IMR-90 (cell line): ENCODE data around the gene RGL1. TPM values are rescaled to one million over a fixed set of nuclear protein-coding genes. Genes with fewer than 3 reads are reported as not detected.
A peak's percentile ranks its signal among the peaks of the same experiment; 100 is the strongest.

ENCODE experiments used
- ATAC-seq: fragments of 200-7000 bp; cut with Tn5 transposase; 2 replicates; pipeline ENCODE4 v1.9.1; 2020; ENCODE audit warnings: low read depth, mild to moderate bottlenecking, moderate library complexity
- BruUV-seq: library from RNA; stranded (reverse); fragments of 400-500 nt; replicated peaks from 2 replicates; lab custom pipeline; 2021; lab: Mats Ljungman, UMichigan
- CTCF ChIA-PET: fragments of 300-600 bp; formaldehyde crosslinking; extraction: SDS; loops from one replicate; lab custom pipeline; 2021; ENCODE audit warnings: antibody characterized with exemption; lab: Yijun Ruan, JAX
- POLR2A ChIA-PET: fragments of 300-600 bp; sonication (Branson Sonifier 250); formaldehyde crosslinking; loops from one replicate; lab custom pipeline; 2022; ENCODE audit warnings: antibody characterized with exemption; ENCODE audit not compliant: unreplicated experiment; lab: Charles Lee
- DNase-seq: peaks from one replicate; pipeline ENCODE4 v3.0.0; 2013
- H2AFZ ChIP-seq: replicated peaks from 2 replicates; pipeline ENCODE3; 2013; ENCODE audit warnings: low read length, mild to moderate bottlenecking; ENCODE audit not compliant: poor library complexity
- H2AK5ac ChIP-seq: 2 replicates; pipeline ENCODE4 v1.6.1; 2013; ENCODE audit warnings: low read depth, low read length, inconsistent platforms
- H2AK9ac ChIP-seq: replicated peaks from 2 replicates; pipeline ENCODE3; 2013; ENCODE audit warnings: mild to moderate bottlenecking, low read depth, low read length, moderate library complexity; ENCODE audit not compliant: poor library complexity
- H2BK120ac ChIP-seq: 2 replicates; pipeline ENCODE4 v1.6.1; 2013; ENCODE audit warnings: low read depth, low read length, inconsistent platforms
- H2BK15ac ChIP-seq: 3 replicates; pipeline ENCODE4 v1.6.1; 2013; ENCODE audit warnings: low read depth, low read length, inconsistent platforms
- H2BK20ac ChIP-seq: 2 replicates; pipeline ENCODE4 v1.6.1; 2013; ENCODE audit warnings: low read depth, mild to moderate bottlenecking, inconsistent platforms, low read length, moderate library complexity
- H2BK5ac ChIP-seq: 2 replicates; pipeline ENCODE4 v1.6.1; 2013; ENCODE audit warnings: mild to moderate bottlenecking, low read depth, low read length, inconsistent platforms; ENCODE audit not compliant: poor library complexity, severe bottlenecking
- H3K14ac ChIP-seq: replicated peaks from 2 replicates; pipeline ENCODE4 v1.6.1; 2013; ENCODE audit warnings: low read depth, low read length, inconsistent platforms
- H3K18ac ChIP-seq: 2 replicates; pipeline ENCODE4 v1.6.1; 2013; ENCODE audit warnings: low read depth, low read length, control low read depth
- H3K23ac ChIP-seq: 2 replicates; pipeline ENCODE4 v1.6.1; 2013; ENCODE audit warnings: low read depth, low read length, inconsistent platforms
- H3K27ac ChIP-seq: 2 replicates; pipeline ENCODE4 v1.5.1; 2013; ENCODE audit warnings: mild to moderate bottlenecking, control low read depth, low read length; ENCODE audit not compliant: insufficient read depth
- H3K27me3 ChIP-seq: 2 replicates; pipeline ENCODE4 v1.6.1; 2013; ENCODE audit warnings: low read length; ENCODE audit not compliant: control insufficient read depth, insufficient read depth
- H3K36me3 ChIP-seq: 2 replicates; pipeline ENCODE4 v1.6.1; 2013; ENCODE audit warnings: low read length, mixed read lengths; ENCODE audit not compliant: control insufficient read depth, insufficient read depth
- H3K4ac ChIP-seq: 2 replicates; pipeline ENCODE4 v1.6.1; 2013; ENCODE audit warnings: low read depth, low read length, inconsistent platforms
- H3K4me1 ChIP-seq: 2 replicates; pipeline ENCODE4 v1.6.1; 2013; ENCODE audit warnings: low read length, mixed read lengths; ENCODE audit not compliant: control insufficient read depth, insufficient read depth
- H3K4me2 ChIP-seq: 2 replicates; pipeline ENCODE4 v1.6.1; 2013; ENCODE audit warnings: low read depth, mild to moderate bottlenecking, control low read depth, low read length, moderate library complexity
- H3K4me3 ChIP-seq: 2 replicates; pipeline ENCODE4 v1.5.1; 2013; ENCODE audit warnings: low read depth, mild to moderate bottlenecking, control low read depth, low read length, moderate library complexity; ENCODE audit not compliant: insufficient read depth
- H3K56ac ChIP-seq: 2 replicates; pipeline ENCODE4 v1.6.1; 2013; ENCODE audit warnings: low read length, inconsistent platforms; ENCODE audit not compliant: insufficient read depth; ENCODE audit errors: extremely low read depth
- H3K79me1 ChIP-seq, 2 experiments: 2 replicates each; pipeline ENCODE4 v1.6.1; 2013; ENCODE audit warnings: low read length in 2 of 2, inconsistent platforms in 1 of 2, low read depth in 1 of 2
- H3K9ac ChIP-seq: 2 replicates; pipeline ENCODE4 v1.6.1; 2013; ENCODE audit warnings: low read depth, low read length, control low read depth
- H3K9me1 ChIP-seq: 2 replicates; pipeline ENCODE4 v1.6.1; 2013; ENCODE audit warnings: low read length, inconsistent platforms; ENCODE audit not compliant: insufficient read depth
- H3K9me3 ChIP-seq: 2 replicates; pipeline ENCODE4 v1.6.1; 2013; ENCODE audit warnings: low read length; ENCODE audit not compliant: control insufficient read depth, insufficient read depth
- H4K20me1 ChIP-seq: 2 replicates; pipeline ENCODE4 v1.6.1; 2013; ENCODE audit warnings: low read length, inconsistent platforms; ENCODE audit not compliant: insufficient read depth
- H4K5ac ChIP-seq: 2 replicates; pipeline ENCODE4 v1.6.1; 2013; ENCODE audit warnings: mild to moderate bottlenecking, low read depth, low read length, control low read depth
- H4K8ac ChIP-seq, 2 experiments: 2 replicates each; pipeline ENCODE4 v1.6.1; 2013; ENCODE audit warnings: low read depth in 2 of 2, low read length in 2 of 2, control low read depth in 1 of 2, inconsistent platforms in 1 of 2
- H4K91ac ChIP-seq: 2 replicates; pipeline ENCODE4 v1.6.1; 2013; ENCODE audit warnings: low read depth, low read length, inconsistent platforms; ENCODE audit not compliant: insufficient read depth
- BHLHE40 ChIP-seq: fragments of 150-350 bp; IDR thresholded peaks from 2 replicates; pipeline ENCODE4 v1.6.1; 2016; ENCODE audit warnings: mild to moderate bottlenecking, low read depth, low read length
- FOS ChIP-seq: fragments of 150-350 bp; IDR thresholded peaks from 2 replicates; pipeline ENCODE4 v1.6.1; 2016; ENCODE audit warnings: low read depth, low read length
- MAZ ChIP-seq: IDR thresholded peaks from 2 replicates; pipeline ENCODE4 v1.6.1; 2012; ENCODE audit warnings: low read depth, mild to moderate bottlenecking, low read length, improper control_type of control experiment, moderate library complexity, borderline replicate concordance
- MXI1 ChIP-seq: IDR thresholded peaks from 2 replicates; pipeline ENCODE4 v1.6.1; 2012; ENCODE audit warnings: low read depth, mild to moderate bottlenecking, low read length, moderate library complexity, borderline replicate concordance
- NFE2L2 ChIP-seq: fragments of 150-350 bp; IDR thresholded peaks from 2 replicates; pipeline ENCODE4 v1.6.1; 2016; ENCODE audit warnings: low read depth, mild to moderate bottlenecking, low read length
- RCOR1 ChIP-seq: IDR thresholded peaks from 2 replicates; pipeline ENCODE4 v1.6.1; 2012; ENCODE audit warnings: mild to moderate bottlenecking, low read length, improper control_type of control experiment; ENCODE audit not compliant: insufficient replicate concordance
- SMC3 ChIP-seq: fragments of 150-350 bp; IDR thresholded peaks from 2 replicates; pipeline ENCODE4 v1.6.1; 2016; ENCODE audit warnings: low read depth, mild to moderate bottlenecking, antibody characterized with exemption, low read length, moderate library complexity
- USF2 ChIP-seq: fragments of 150-350 bp; IDR thresholded peaks from 2 replicates; pipeline ENCODE4 v1.6.1; 2017; ENCODE audit warnings: mild to moderate bottlenecking, antibody characterized with exemption, low read length, low read depth
- WGBS, 2 experiments: methylation state at CpG; one replicate each; pipeline versions ENCODE4 v1.1.5 to v1.1.7; 2013; ENCODE audit warnings: missing lambda C conversion rate in 2 of 2; ENCODE audit not compliant: insufficient read length in 1 of 2; ENCODE audit errors: extremely low coverage in 2 of 2; 5-methylcytosine and 5-hydroxymethylcytosine counted together
- dilution Hi-C: fragments of 300-500 bp; cut with HindIII; formaldehyde crosslinking; loops from one replicate; pipeline ENCODE4 v1.14.3; 2018; ENCODE audit warnings: low sequenced_read_pairs; ENCODE audit not compliant: unreplicated experiment
- in situ Hi-C: fragments of 300-500 bp; cut with MboI; formaldehyde crosslinking; loops from 3 replicates; pipeline ENCODE4 v1.14.3; 2019; ENCODE audit warnings: low sequenced_read_pairs, inconsistent platforms, mixed read lengths
- intact Hi-C: fragments of 100-400 bp; cut with micrococcal nuclease; formaldehyde crosslinking; loops from 2 replicates; pipeline ENCODE4 v1.10.0; 2022
- polyA plus RNA-seq, 3 experiments: library from polyadenylated mRNA; depleted of rRNA; stranded (reverse); fragments of >200 nt; gene quantifications; 2 replicates each; pipeline ENCODE4 v1.2.3, GENCODE V29; 2012; ENCODE audit warnings: low replicate concordance in 1 of 3
- total RNA-seq: library from RNA; depleted of rRNA; stranded (reverse); fragments of >200 nt; gene quantifications from 2 replicates; pipeline ENCODE4 v1.2.3, GENCODE V29; 2012

RGL1 gene
- total and polyA plus RNA-seq, 2 of the 4 experiments (the other 2 are of a cell fraction), result 4.7 to 7.5 TPM

- peak overlapping the region; percentile 46; the same call in 1 of the 2 replicates for H4K5ac ChIP-seq
- H2AK5ac ChIP-seq, result peak overlapping the region; percentile 78
- no peak overlapping the region for H3K4me3 ChIP-seq
- peaks cover 0 to 3% of the 10 kb centered on the region in 2 experiments; a peak in 1 of 4 replicates for H3K79me1 ChIP-seq
- in situ Hi-C loops (no loop called here), intact Hi-C loops (no loop called here), dilution Hi-C loops (no loop called here)
- peak overlapping the region; percentile 67 for H3K23ac ChIP-seq
- peak overlapping the region; percentile 57 for H3K14ac ChIP-seq
- POLR2A ChIA-PET, result no interaction called here
- peaks cover 13% of the 10 kb centered on the region for H3K9me1 ChIP-seq
- no peaks in the 10 kb centered on the region for H3K9me3 ChIP-seq
- 63% methylated on average over 2 of the region's 6 CpGs; no CpG with 5 or more reads in 1 of the 2 experiments for WGBS, 2 experiments
- DNase-seq (no peak), ATAC-seq (no peak)
- peak overlapping the region; percentile 81 for H2BK20ac ChIP-seq
- no peak overlapping the region for H3K4me2 ChIP-seq
- TF ChIP-seq USF2 (no peak), RCOR1 (no peak), NFE2L2 (no peak), MXI1 (no peak), SMC3 (no peak), MAZ (no peak), FOS (no peak), BHLHE40 (no peak)
- H3K4me1 ChIP-seq, result peaks cover 12% of the 10 kb centered on the region
- no peaks in the 10 kb centered on the region; the same call in 1 of the 2 replicates for H4K20me1 ChIP-seq
- H2BK120ac ChIP-seq, result peak overlapping the region; percentile 88
- H4K8ac ChIP-seq, result peak overlapping the region; percentile 27 to 72; a peak in 2 of 4 replicates
- no peak overlapping the region for H2BK5ac ChIP-seq
- no TSS peak for BruUV-seq
- H2AK9ac ChIP-seq, result peak overlapping the region; percentile 5
- peak overlapping the region; percentile 84 for H4K91ac ChIP-seq
- H2BK15ac ChIP-seq, result peak overlapping the region; percentile 80; the same call in 2 of the 3 replicates
- H3K18ac ChIP-seq, result no peak overlapping the region
- no peak overlapping the region for H3K9ac ChIP-seq
- CTCF ChIA-PET, result interaction anchor here (1.2 to 1.6 kb wide), 2 partner anchors 11 to 35 kb away, joined by 3 to 4 read pairs; no protein-coding TSS in a partner anchor
- no peak overlapping the region for H3K27ac ChIP-seq
- peak overlapping the region; percentile 90 for H3K4ac ChIP-seq
- H3K27me3 ChIP-seq, result no peaks in the 10 kb centered on the region
- no peak overlapping the region; the same call in 1 of the 2 replicates for H3K56ac ChIP-seq
- peaks cover 7% of the 10 kb centered on the region for H3K36me3 ChIP-seq
- H2AFZ ChIP-seq, result no peak overlapping the region
Measured at GRCh38 chr1:183880531-183881243, 75.8 kb downstream of the RGL1 start.
